ENCODE data around the gene KIF20B. TPM values are rescaled to one million over a fixed set of nuclear protein-coding genes. Genes with fewer than 3 reads are reported as not detected.

KIF20B gene
- total RNA-seq, 4 donors from 2014 or later, result 4.9 to 16.5 (median 6.5) TPM

GRCh38 chr10:89783406-89783805 lies 82.0 kb downstream of the KIF20B start:
- no peak overlapping the region for H3K27ac ChIP-seq
- no peak for DNase-seq
- no peak overlapping the region for H3K4me3 ChIP-seq
- no peaks in the 10 kb centered on the region for H3K36me3 ChIP-seq
- H3K9me3 ChIP-seq, result no peaks in the 10 kb centered on the region
- TF ChIP-seq POLR2A (IDR thresholded peaks at IDR 0.05) (no peak), CTCF (IDR thresholded peaks at IDR 0.05) (no peak)
- no peaks in the 10 kb centered on the region for H3K4me1 ChIP-seq
- H3K27me3 ChIP-seq, result no peaks in the 10 kb centered on the region

GRCh38 chr10:89785095-89785494 lies 83.7 kb downstream of the KIF20B start:
- Histone ChIP-seq H3K36me3 (no peaks in the 10 kb centered on the region), H3K4me1 (no peaks in the 10 kb centered on the region), H3K4me3 (no peak overlapping the region), H3K27ac (no peak overlapping the region), H3K9me3 (no peaks in the 10 kb centered on the region), H3K27me3 (no peaks in the 10 kb centered on the region)
- TF ChIP-seq POLR2A (IDR thresholded peaks at IDR 0.05) (no peak), CTCF (IDR thresholded peaks at IDR 0.05) (no peak)
- no peak for DNase-seq

- Histone ChIP-seq H3K36me3 (no peaks in the 10 kb centered on the region), H3K27ac (no peak overlapping the region), H3K9me3 (no peaks in the 10 kb centered on the region), H3K4me3 (no peak overlapping the region), H3K27me3 (no peaks in the 10 kb centered on the region), H3K4me1 (no peaks in the 10 kb centered on the region)
- DNase-seq, result no peak
- TF ChIP-seq CTCF (IDR thresholded peaks at IDR 0.05), result no peak
- no peak for TF ChIP-seq POLR2A (IDR thresholded peaks at IDR 0.05)
These were observed 87.9 kb downstream of the KIF20B start for GRCh38 chr10:89789188-89789877.

- DNase-seq, result no peak
- H3K27ac ChIP-seq, result no peak overlapping the region
- no peak overlapping the region for H3K4me3 ChIP-seq
- no peaks in the 10 kb centered on the region for H3K9me3 ChIP-seq
- H3K4me1 ChIP-seq, result no peaks in the 10 kb centered on the region
- H3K27me3 ChIP-seq, result no peaks in the 10 kb centered on the region
- no peaks in the 10 kb centered on the region for H3K36me3 ChIP-seq
- TF ChIP-seq POLR2A (IDR thresholded peaks at IDR 0.05) (no peak), CTCF (IDR thresholded peaks at IDR 0.05) (no peak)
These were observed 90.8 kb downstream of the KIF20B start for GRCh38 chr10:89792187-89792586.

- no peaks in the 10 kb centered on the region for H3K9me3 ChIP-seq
- DNase-seq, result peak in 1 of 3 donors; percentile 58
- H3K4me1 ChIP-seq, result no peaks in the 10 kb centered on the region
- H3K36me3 ChIP-seq, result no peaks in the 10 kb centered on the region
- no peak overlapping the region for H3K27ac ChIP-seq
- no peaks in the 10 kb centered on the region for H3K27me3 ChIP-seq
- TF ChIP-seq CTCF (IDR thresholded peaks at IDR 0.05) (peak; percentile 26 to 85 (median 78)), POLR2A (IDR thresholded peaks at IDR 0.05) (no peak)
- H3K4me3 ChIP-seq, result no peak overlapping the region
These were observed 92.4 kb downstream of the KIF20B start for GRCh38 chr10:89793649-89794254.

Data from Peyer's patch (tissue), 4 donors.